Muscle layer of colon (tissue), 2 donors: ENCODE results near the gene KRTAP5-9.

ENCODE experiments used
- H3K27ac ChIP-seq: one replicate; pipeline ENCODE4 v1.7.0; 2013; ENCODE audit warnings: low read depth, mild to moderate bottlenecking, low read length, moderate library complexity
- H3K27me3 ChIP-seq, 2 donors: one replicate each; pipeline ENCODE4 v1.7.0; 2013; ENCODE audit warnings: low read length in 2 of 2, mild to moderate bottlenecking in 2 of 2; ENCODE audit not compliant: insufficient read depth in 2 of 2, control insufficient read depth in 1 of 2
- H3K36me3 ChIP-seq: one replicate; pipeline ENCODE4 v1.7.0; 2013; ENCODE audit warnings: mild to moderate bottlenecking, low read length; ENCODE audit not compliant: insufficient read depth
- H3K4me1 ChIP-seq: one replicate; pipeline ENCODE4 v1.7.0; 2013; ENCODE audit warnings: mild to moderate bottlenecking, low read length; ENCODE audit not compliant: insufficient read depth
- H3K4me3 ChIP-seq, 2 donors: one replicate each; pipeline ENCODE4 v1.7.0; 2013; ENCODE audit warnings: low read length in 2 of 2, low read depth in 1 of 2, mild to moderate bottlenecking in 1 of 2, moderate library complexity in 1 of 2
- H3K9ac ChIP-seq: one replicate; pipeline ENCODE4 v1.7.0; 2013; ENCODE audit warnings: low read length
- H3K9me3 ChIP-seq: one replicate; pipeline ENCODE4 v1.7.0; 2013; ENCODE audit warnings: mild to moderate bottlenecking, low read length
- donor health status: abdominal sarcoma.
- donor health status: Adenocarcinoma of cecum.

Gene KRTAP5-9, protein sequence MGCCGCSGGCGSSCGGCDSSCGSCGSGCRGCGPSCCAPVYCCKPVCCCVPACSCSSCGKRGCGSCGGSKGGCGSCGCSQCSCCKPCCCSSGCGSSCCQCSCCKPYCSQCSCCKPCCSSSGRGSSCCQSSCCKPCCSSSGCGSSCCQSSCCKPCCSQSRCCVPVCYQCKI

DNA sequence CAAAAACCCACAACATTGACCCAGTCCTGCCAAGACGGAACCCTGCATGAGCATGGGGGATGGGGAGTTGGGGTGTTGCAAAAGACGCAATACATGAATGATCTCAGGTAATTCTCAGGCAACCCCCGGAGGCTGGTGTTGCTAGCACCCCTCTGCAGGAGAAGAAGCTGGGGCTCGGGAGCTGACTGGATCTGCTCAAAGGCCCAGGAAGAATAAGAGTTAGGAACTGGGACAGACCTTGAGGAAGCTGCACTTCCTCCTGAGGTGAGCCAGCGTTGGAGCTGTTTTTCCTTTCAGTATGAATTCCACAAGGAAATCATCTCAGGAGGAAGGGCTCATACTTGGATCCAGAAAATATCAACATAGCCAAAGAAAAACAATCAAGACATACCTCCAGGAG is at the start of gene KRTAP5-9:
KRTAP5-9 (plus strand) TSS at position 301 of the 400 bp plus-strand sequence. CDS start 238 bp downstream, outside the sequence.
- no peaks in the 10 kb centered on the region for H3K36me3 ChIP-seq
- H3K9ac ChIP-seq, result no peak within 1 kb of the TSS

DNA sequence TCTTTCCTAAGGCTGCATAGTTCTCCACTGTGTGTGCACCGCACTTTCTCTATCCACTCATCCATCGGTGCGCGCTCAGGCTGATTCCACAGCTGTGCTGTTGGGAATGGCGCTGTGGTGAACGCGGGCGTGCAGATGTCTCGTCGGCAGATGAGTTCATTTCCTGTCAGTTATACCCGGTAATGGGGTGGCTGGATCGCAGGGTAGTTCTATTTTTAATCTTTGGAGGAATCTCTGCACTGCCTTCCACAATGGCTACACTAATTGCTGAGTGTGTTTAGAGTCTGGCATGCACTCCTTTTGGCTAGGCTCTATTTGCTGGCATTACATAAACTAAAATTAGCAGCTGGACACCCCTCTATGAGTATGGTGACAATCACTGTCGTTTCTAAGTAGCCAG is 49.1 kb upstream of the KRTAP5-9 start:
- Histone ChIP-seq H3K36me3 (peaks cover 55% of the 10 kb centered on the region), H3K27me3 (no peaks in the 10 kb centered on the region), H3K4me3 (no peak overlapping the region), H3K27ac (no peak overlapping the region), H3K9ac (no peak overlapping the region), H3K9me3 (no peaks in the 10 kb centered on the region), H3K4me1 (no peaks in the 10 kb centered on the region)

More for the DNA sequence above, at the start of gene KRTAP5-9:
- Histone ChIP-seq H3K4me3 (no peak within 1 kb of the TSS), H3K27ac (no peak within 1 kb of the TSS), H3K27me3 (no peaks in the 10 kb centered on the region), H3K9me3 (no peaks in the 10 kb centered on the region), H3K4me1 (no peaks in the 10 kb centered on the region)

DNA sequence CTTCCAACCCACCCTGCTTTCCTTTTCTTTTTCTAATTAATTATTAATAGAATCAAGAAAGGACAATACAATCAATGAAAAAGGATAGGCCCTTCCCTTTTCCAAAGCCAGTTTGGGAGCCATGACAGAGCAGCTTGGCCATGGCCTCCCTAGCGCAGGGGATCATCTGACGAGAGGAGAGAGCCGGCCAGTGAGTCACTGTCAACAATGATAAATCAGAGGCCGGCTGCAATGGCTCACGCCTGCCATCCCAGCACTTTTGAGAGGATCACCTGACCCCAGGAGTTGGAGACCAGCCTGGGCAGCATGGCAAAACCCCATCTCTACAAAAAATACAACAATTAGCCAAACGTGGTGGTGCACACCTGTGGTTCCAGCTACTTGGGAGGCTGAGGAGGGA is 48.7 kb upstream of the KRTAP5-9 start:
- Histone ChIP-seq H3K36me3 (peaks cover 53% of the 10 kb centered on the region), H3K27ac (no peak overlapping the region), H3K4me1 (no peaks in the 10 kb centered on the region), H3K4me3 (no peak overlapping the region), H3K27me3 (no peaks in the 10 kb centered on the region), H3K9me3 (no peaks in the 10 kb centered on the region), H3K9ac (no peak overlapping the region)

DNA sequence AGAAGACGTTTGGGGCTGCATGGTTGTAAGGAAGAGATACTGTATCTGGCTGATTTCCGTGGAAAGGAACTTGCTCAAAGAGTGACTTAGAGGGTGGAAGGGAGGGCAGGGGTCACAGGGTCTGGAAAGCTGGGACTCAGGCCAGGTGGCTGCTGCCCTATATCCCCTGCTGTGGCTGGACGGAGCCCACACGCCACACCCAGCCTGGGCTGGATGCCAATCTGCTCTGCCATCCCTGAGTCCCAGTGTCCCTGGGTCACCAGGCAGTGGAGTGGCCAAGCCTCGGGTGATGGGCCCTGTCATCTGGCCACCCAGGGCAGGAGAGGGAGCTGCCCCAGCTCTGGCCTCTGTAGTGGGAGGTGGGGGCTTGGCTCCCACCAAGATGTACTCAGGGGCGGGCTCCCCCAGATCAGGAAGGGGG is 47.6 kb upstream of the KRTAP5-9 start:
- Histone ChIP-seq H3K9me3 (no peaks in the 10 kb centered on the region), H3K36me3 (peaks cover 49% of the 10 kb centered on the region), H3K27me3 (no peaks in the 10 kb centered on the region), H3K4me1 (no peaks in the 10 kb centered on the region), H3K4me3 (no peak overlapping the region), H3K27ac (no peak overlapping the region), H3K9ac (no peak overlapping the region)

DNA sequence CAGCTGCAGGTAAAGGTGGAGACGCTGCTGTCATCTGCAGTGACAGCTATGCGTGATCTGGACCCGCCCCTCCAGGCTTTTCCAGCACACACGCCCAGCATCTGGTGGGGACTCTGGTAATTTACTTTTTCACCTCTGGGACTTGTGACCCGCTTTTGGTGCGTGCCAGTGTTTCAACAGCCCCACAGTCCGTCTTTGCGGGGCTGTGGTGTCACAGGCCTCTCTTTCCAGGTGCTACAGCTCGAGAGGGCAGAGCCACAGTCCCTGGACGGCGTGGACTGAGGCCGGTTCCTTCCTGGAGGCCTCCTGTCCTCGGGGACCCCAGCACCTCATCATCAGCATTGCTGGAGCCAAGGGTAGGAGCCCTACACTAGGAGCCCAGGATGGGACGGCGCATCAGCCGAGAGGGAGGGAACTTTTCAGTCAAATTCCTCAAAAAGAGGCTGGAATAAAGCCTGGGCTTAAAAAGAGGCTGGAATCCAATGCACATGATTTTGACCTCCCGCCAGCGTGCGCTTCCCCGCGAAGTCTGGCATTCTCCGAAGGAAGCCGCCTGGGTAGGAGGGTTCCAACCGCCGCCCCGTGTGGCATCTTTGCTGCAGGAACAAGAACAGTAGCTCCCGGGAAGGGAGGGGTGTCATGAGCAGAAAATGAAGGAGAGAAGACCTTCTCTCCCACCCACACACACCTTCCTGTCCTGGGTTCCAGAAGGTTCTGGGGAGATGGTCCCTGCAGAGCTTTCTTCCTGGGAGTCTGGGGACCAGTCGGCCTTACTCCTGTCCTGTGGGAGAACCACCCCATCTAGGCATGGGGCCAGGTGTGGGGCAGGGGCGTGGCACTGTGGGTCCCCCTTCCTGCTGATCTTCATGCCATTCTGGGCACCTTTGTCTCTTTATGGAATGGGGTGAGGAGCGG is 46.9 kb upstream of the KRTAP5-9 start:
- Histone ChIP-seq H3K36me3 (peaks cover 48% of the 10 kb centered on the region), H3K9ac (no peak overlapping the region)

DNA sequence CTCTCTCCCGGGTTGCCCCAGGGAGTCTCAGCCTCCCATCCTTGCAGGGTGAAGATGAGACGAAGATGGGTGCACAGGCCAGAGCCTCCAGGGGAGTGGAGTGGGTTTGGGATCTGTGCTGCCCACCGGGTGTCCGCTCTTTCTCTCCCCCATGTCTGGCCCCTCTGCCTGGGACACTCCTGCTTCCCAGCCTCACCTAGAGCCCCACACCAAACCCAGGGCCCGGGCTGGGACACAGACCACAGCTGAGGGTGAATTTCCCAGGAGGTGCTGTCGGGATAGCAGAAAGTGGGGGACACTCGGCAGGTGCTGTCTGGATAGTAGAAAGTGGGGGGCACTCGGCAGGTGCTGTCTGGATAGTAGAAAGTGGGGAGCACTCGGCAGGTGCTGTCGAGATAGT is 46.2 kb upstream of the KRTAP5-9 start:
- no peak overlapping the region for H3K9ac ChIP-seq
- H3K9me3 ChIP-seq, result no peaks in the 10 kb centered on the region
- H3K36me3 ChIP-seq, result peaks cover 41% of the 10 kb centered on the region
- H3K27me3 ChIP-seq, result no peaks in the 10 kb centered on the region
- no peak overlapping the region for H3K27ac ChIP-seq
- H3K4me3 ChIP-seq, result no peak overlapping the region
- H3K4me1 ChIP-seq, result no peaks in the 10 kb centered on the region

More for the DNA sequence above, 46.9 kb upstream of the KRTAP5-9 start:
- Histone ChIP-seq H3K9me3 (no peaks in the 10 kb centered on the region), H3K4me1 (no peaks in the 10 kb centered on the region), H3K27me3 (no peaks in the 10 kb centered on the region), H3K4me3 (no peak overlapping the region), H3K27ac (no peak overlapping the region)

DNA sequence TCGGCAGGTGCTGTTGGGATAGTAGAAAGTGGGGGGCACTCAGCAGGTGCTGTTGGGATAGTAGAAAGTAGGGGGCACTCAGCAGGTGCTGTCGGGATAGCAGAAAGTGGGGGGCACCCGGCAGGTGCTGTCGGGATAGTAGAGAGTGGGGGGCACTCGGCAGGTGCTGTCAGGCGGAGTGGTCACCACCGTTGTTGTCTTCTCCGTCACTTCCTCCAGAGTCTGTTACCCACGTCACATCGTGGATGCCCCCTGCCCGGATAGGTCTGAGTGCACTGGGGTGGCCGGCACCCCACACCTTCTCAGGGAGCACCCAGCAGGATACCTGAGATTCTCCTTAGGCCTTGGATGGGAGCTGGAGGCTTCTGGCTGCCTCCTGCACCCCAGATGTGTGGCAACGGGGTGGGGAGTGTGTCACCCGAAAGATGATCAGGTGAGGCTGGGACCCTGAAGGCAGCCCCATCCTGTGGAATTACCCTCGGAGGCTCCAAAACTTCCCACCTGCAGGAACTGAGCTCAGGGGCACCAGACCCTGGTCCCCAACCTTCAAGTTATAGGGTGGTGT is 45.3 kb upstream of the KRTAP5-9 start:
- no peak overlapping the region for H3K4me3 ChIP-seq
- H3K27ac ChIP-seq, result no peak overlapping the region
- peaks cover 33% of the 10 kb centered on the region for H3K36me3 ChIP-seq
- no peaks in the 10 kb centered on the region for H3K27me3 ChIP-seq
- H3K9me3 ChIP-seq, result no peaks in the 10 kb centered on the region
- no peaks in the 10 kb centered on the region for H3K4me1 ChIP-seq
- H3K9ac ChIP-seq, result no peak overlapping the region

DNA sequence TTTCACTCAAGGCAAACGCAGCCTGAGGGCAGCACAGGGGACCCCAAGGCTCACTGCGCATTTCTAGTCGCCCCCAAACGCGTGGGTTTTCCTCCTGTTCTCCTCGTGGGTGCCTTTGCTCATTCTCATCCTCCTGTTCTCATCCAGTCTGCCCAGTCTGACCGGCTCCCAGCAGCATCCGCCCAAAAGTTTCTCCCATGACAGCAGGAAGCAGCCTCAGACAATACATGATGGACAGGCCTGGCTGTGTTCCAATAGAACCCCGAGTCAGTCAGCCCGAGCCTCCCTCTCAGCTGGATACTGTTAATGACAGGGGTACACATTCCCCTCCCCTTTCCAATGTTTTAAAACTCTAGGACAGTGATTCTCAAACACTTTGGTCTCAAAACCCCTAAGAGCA is 43.7 kb upstream of the KRTAP5-9 start:
- Histone ChIP-seq H3K4me3 (no peak overlapping the region), H3K27me3 (no peaks in the 10 kb centered on the region), H3K9ac (no peak overlapping the region), H3K9me3 (no peaks in the 10 kb centered on the region), H3K27ac (no peak overlapping the region), H3K4me1 (no peaks in the 10 kb centered on the region), H3K36me3 (peaks cover 26% of the 10 kb centered on the region)

DNA sequence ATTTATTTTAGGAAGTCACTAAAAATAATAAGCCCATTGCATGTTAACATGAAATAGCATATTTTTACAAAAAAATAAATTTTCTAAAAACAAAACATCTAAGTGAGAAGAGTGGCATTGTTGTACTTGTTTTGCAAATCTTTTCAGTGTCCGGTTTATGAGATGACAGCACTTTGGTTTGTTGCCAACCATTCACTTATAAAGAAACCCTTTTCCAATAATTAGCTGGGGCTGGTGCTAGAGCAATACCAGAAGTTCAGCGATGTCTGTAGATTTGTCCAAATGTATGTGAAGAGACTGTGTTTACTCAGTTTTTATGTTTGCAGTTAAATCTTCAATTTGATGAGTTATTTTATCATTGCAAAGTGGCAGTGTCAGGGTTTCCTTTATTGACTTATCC is 43.2 kb upstream of the KRTAP5-9 start:
- Histone ChIP-seq H3K27ac (no peak overlapping the region), H3K36me3 (peaks cover 26% of the 10 kb centered on the region), H3K4me1 (no peaks in the 10 kb centered on the region), H3K27me3 (no peaks in the 10 kb centered on the region), H3K4me3 (no peak overlapping the region), H3K9me3 (no peaks in the 10 kb centered on the region), H3K9ac (no peak overlapping the region)

DNA sequence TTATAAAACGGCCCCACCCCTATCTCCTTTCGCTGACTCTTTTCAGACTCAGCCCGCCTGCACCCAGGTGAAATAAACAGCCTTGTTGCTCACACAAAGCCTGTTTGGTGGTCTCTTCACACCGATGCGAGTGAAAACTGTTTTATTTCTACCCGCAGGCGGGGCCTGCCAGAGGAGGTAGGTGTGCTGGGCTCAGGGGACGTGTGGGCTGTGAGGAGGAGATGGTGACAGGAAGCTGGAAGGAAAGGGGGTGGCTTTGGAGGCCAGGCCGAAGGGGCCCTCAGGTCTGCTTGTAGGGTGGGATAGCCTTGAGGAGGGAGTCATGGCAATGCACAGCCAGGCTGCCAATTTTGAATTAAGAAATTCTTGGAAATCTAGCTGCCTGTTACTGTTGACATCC is 42.4 kb upstream of the KRTAP5-9 start:
- H3K9ac ChIP-seq, result no peak overlapping the region
- H3K27me3 ChIP-seq, result no peaks in the 10 kb centered on the region
- H3K4me1 ChIP-seq, result no peaks in the 10 kb centered on the region
- no peak overlapping the region for H3K27ac ChIP-seq
- H3K36me3 ChIP-seq, result peaks cover 18% of the 10 kb centered on the region
- peaks cover 6% of the 10 kb centered on the region for H3K9me3 ChIP-seq
- H3K4me3 ChIP-seq, result no peak overlapping the region

DNA sequence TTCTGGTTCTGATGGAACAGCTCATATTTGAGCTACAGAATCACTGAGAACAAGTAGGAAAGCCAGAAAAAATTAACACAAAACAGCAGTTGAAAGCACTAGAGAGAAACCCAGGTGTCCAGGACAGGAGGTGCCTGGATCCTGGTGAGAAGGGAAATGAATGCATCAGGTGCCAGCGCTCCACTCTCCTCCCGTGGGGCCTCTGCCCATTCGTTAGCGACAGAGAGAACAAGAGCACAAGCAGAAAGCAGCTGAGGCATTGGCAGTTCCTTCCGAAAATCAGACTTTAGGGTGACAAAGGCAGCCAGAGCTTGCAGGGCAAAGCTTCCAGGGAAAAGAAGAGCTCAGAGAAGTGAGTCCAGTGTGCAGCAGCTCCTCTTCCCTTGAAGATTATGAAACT is 41.1 kb upstream of the KRTAP5-9 start:
- Histone ChIP-seq H3K9me3 (peaks cover 6% of the 10 kb centered on the region), H3K4me1 (no peaks in the 10 kb centered on the region), H3K27me3 (no peaks in the 10 kb centered on the region), H3K4me3 (no peak overlapping the region), H3K27ac (no peak overlapping the region), H3K9ac (no peak overlapping the region), H3K36me3 (peaks cover 6% of the 10 kb centered on the region)
